Vagina (tissue), 2 donors: ENCODE results near the gene APBB2. TPM values are rescaled to one million over a fixed set of nuclear protein-coding genes. Genes with fewer than 3 reads are reported as not detected.

Experiments used
- DNase-seq, 2 donors: peaks; one replicate each; pipeline ENCODE4 v3.0.0-alpha.2; 2017; ENCODE audit errors: extremely low spot score in 2 of 2
- H3K27ac ChIP-seq: fragments of 200-600 bp; sonication (generic); one replicate; pipeline ENCODE4 v1.5.1; 2019
- H3K27me3 ChIP-seq: fragments of 200-600 bp; sonication (generic); one replicate; pipeline ENCODE4 v1.5.1; 2019
- H3K36me3 ChIP-seq, 2 donors: fragments of 200-600 bp; sonication (generic); one replicate each; pipeline ENCODE4 v1.5.1; 2017 to 2019
- H3K4me1 ChIP-seq: fragments of 200-600 bp; sonication (generic); one replicate; pipeline ENCODE4 v1.5.1; 2019
- H3K4me3 ChIP-seq, 2 donors: fragments of 200-600 bp; sonication (generic); 1 replicate in 1 of 2; 2 replicates in 1 of 2; pipeline ENCODE4 v1.5.1; 2016 to 2019
- H3K9me3 ChIP-seq: fragments of 200-600 bp; sonication (generic); one replicate; pipeline ENCODE4 v1.5.1; 2019
- POLR2A ChIP-seq, 2 donors: fragments of 450-650 bp; IDR thresholded peaks; one replicate each; pipeline ENCODE4 v1.6.1; 2017; ENCODE audit warnings: antibody characterized with exemption in 2 of 2, mild to moderate bottlenecking in 2 of 2, moderate library complexity in 2 of 2
- POLR2AphosphoS5 ChIP-seq, 2 donors: sonication (generic); formaldehyde crosslinking; IDR thresholded peaks; one replicate each; pipeline ENCODE4 v1.9.0; 2017; ENCODE audit warnings: antibody characterized with exemption in 2 of 2, mild to moderate bottlenecking in 2 of 2, low read depth in 1 of 2; ENCODE audit not compliant: insufficient read depth in 1 of 2
- intact Hi-C: fragments of 100-400 bp; cut with DNase I; formaldehyde crosslinking; loops from one replicate; pipeline ENCODE4 v1.15.1; 2023
- total RNA-seq: library from RNA; depleted of rRNA; stranded (reverse); fragments of >200 nt; gene quantifications from one replicate; pipeline ENCODE4 v1.2.3, GENCODE V29; 2016
- TF ChIP-seq, protein P1 (sequence below), 3 experiments: fragments of 450-650 bp in 2 of 3; fragments of 200-600 bp in 1 of 3; sonication (generic) in 1 of 3; IDR thresholded peaks; one replicate each; pipeline ENCODE4 v1.5.1; 2017 to 2019; ENCODE audit warnings: antibody characterized with exemption in 3 of 3, mild to moderate bottlenecking in 2 of 3, moderate library complexity in 2 of 3

APBB2 gene
- total RNA-seq, 1 donor from 2014 or later = 68.8 TPM

DNA sequence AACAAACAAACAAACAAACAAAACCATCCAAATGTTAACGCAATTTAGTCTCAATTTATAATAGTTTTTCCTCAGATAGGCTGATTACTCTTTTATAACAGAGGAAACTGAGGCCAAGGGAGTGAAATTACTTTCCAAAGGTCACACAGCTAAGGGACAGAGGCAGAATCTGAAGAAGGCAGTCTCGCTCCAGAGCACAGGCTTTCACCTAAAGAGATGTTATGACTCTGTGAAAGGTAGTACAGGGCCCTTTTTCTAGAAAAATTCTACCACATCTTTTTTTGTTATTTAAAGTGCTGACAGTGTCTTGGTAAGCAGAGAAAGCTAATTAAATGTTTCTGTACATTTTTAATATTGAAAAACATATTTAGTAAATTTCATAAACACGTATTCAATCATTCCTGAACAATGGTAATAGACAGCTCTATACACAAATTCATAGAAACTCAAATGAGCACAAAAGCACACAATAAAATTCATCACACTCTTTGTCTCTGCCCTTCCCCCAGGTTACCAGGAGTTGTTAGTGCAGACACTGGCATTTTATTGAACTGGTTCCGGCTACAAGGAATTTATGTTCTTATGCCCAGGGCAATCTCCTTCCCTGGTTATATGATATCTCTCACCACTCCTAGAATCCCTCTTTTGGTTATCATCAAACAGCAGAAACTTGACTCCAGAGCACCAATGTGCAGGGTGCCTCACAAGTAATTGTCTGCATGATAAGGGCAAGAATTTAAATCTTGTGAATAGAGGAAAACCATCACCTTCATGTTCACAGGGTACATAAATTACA is 7.7 kb upstream of the APBB2 start:
- DNase-seq = no peak
- Histone ChIP-seq H3K27me3 (no peaks in the 10 kb centered on the region), H3K36me3 (no peaks in the 10 kb centered on the region), H3K9me3 (no peaks in the 10 kb centered on the region), H3K4me1 (no peaks in the 10 kb centered on the region), H3K4me3 (no peak overlapping the region), H3K27ac (no peak overlapping the region)
- no peak for TF ChIP-seq POLR2A (IDR thresholded peaks at IDR 0.05)
- TF ChIP-seq, protein P1, sequence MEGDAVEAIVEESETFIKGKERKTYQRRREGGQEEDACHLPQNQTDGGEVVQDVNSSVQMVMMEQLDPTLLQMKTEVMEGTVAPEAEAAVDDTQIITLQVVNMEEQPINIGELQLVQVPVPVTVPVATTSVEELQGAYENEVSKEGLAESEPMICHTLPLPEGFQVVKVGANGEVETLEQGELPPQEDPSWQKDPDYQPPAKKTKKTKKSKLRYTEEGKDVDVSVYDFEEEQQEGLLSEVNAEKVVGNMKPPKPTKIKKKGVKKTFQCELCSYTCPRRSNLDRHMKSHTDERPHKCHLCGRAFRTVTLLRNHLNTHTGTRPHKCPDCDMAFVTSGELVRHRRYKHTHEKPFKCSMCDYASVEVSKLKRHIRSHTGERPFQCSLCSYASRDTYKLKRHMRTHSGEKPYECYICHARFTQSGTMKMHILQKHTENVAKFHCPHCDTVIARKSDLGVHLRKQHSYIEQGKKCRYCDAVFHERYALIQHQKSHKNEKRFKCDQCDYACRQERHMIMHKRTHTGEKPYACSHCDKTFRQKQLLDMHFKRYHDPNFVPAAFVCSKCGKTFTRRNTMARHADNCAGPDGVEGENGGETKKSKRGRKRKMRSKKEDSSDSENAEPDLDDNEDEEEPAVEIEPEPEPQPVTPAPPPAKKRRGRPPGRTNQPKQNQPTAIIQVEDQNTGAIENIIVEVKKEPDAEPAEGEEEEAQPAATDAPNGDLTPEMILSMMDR (IDR thresholded peaks at IDR 0.05) = no peak
- TF ChIP-seq POLR2AphosphoS5 (IDR thresholded peaks at IDR 0.05; ENCODE audit: insufficient read depth in 1 of 2, low read depth in 1 of 2) = no peak
- intact Hi-C loops = no loop called here

DNA sequence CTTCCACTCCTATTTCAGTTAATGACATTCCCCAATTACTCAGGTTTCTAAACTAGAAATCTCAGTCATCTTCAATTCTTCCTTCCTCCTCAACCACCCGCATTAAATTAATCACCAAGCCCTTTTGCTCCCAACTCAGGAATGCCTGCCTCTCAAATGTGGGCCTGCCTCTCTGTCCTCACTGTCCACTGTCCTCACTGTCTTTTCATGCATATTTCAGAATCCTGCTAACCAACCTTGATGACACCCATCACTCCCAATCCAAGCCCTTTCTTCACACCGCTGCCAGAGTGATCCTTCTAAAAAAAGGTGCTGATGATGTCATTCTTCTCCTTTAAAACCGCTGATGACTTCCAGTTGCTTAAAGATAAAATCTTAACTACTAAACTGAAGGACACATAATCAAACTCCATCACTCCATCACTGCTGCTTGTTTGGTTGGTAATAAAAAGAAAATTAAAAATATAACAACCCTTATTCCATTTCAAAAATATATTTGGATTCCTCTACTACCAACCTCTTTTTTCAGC is 5.1 kb upstream of the APBB2 start:
- H3K27ac ChIP-seq = no peak overlapping the region
- H3K9me3 ChIP-seq = no peaks in the 10 kb centered on the region
- no peak overlapping the region for H3K4me3 ChIP-seq
- H3K27me3 ChIP-seq = no peaks in the 10 kb centered on the region
- peaks cover 16% of the 10 kb centered on the region for H3K4me1 ChIP-seq
- no peaks in the 10 kb centered on the region for H3K36me3 ChIP-seq
- no peak for TF ChIP-seq POLR2AphosphoS5 (IDR thresholded peaks at IDR 0.05; ENCODE audit: insufficient read depth in 1 of 2, low read depth in 1 of 2)
- no peak for DNase-seq
- intact Hi-C loops = no loop called here

DNA sequence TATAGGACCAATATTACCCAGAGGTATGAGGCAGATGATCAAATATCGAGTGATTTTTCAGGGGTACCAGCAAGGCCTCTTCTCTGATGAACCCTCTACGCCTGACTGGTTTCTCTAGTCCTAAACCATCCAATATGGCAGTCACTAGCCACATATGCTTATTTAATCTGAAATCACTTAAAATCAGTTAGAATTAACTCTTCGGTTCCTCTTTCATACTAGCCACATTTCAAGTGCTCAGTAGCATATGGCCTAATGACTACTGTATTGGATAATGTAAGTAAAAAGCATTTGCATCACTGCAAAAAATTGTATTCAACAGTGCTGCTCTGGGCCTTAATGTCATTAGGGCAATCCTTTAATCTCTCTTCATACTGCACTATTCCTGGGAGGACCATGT is 4.4 kb upstream of the APBB2 start:
- Histone ChIP-seq H3K4me1 (peaks cover 16% of the 10 kb centered on the region), H3K27ac (no peak overlapping the region), H3K27me3 (no peaks in the 10 kb centered on the region), H3K9me3 (no peaks in the 10 kb centered on the region), H3K4me3 (no peak overlapping the region), H3K36me3 (no peaks in the 10 kb centered on the region)
- no peak for TF ChIP-seq POLR2A (IDR thresholded peaks at IDR 0.05)
- TF ChIP-seq, protein P1 (IDR thresholded peaks at IDR 0.05) = no peak
- TF ChIP-seq POLR2AphosphoS5 (IDR thresholded peaks at IDR 0.05; ENCODE audit: insufficient read depth in 1 of 2, low read depth in 1 of 2) = no peak
- no peak for DNase-seq
- intact Hi-C loops = no loop called here

DNA sequence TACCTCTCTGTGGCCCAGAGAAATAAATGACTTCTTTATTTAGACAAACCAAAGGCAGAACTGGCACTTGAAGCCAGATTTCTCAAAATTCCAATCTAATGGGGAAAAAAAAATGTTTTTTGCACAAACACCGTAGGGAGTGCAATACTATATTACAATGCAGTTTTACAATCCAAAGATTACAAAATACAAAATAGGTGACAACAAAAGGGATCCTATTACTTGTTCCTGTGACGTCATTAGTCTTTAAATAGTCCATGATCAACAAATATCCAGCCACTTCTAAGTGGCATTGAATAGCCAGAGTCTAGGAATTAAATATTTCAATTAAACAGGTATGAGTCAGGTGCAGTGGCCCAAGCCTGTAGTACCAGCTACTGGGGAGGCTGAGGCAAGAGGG is 3.0 kb upstream of the APBB2 start:
- no peaks in the 10 kb centered on the region for H3K27me3 ChIP-seq
- intact Hi-C loops = no loop called here
- no peak for DNase-seq
- no peak overlapping the region for H3K27ac ChIP-seq
- H3K36me3 ChIP-seq = no peaks in the 10 kb centered on the region
- H3K9me3 ChIP-seq = no peaks in the 10 kb centered on the region
- no peak for TF ChIP-seq POLR2A (IDR thresholded peaks at IDR 0.05)
- TF ChIP-seq, protein P1 (IDR thresholded peaks at IDR 0.05) = no peak
- no peak for TF ChIP-seq POLR2AphosphoS5 (IDR thresholded peaks at IDR 0.05; ENCODE audit: insufficient read depth in 1 of 2, low read depth in 1 of 2)
- H3K4me3 ChIP-seq = no peak overlapping the region
- H3K4me1 ChIP-seq = peaks cover 28% of the 10 kb centered on the region

DNA sequence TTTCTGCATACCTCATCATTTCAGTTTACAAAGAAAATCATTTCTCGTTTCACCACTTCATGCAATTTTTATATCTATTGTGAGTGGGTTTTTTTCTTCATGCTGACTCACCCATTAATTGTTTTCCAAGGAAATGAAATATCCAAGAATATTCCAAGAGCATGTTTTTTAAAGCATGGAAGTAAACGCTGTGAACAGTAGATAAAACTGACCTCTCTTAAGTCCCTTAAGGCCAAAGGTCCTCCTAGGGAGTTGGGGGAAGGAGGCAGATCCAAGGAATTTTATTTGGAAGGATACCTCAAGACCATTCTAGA is 2.6 kb upstream of the APBB2 start:
- no peak for DNase-seq
- H3K27me3 ChIP-seq = no peaks in the 10 kb centered on the region
- H3K36me3 ChIP-seq = no peaks in the 10 kb centered on the region
- peak overlapping the region in 1 of 2 donors; percentile 57 for H3K4me3 ChIP-seq
- peaks cover 32% of the 10 kb centered on the region for H3K4me1 ChIP-seq
- intact Hi-C loops = no loop called here
- peak overlapping the region; percentile 85 for H3K27ac ChIP-seq
- no peak for TF ChIP-seq POLR2A (IDR thresholded peaks at IDR 0.05)
- no peak for TF ChIP-seq POLR2AphosphoS5 (IDR thresholded peaks at IDR 0.05; ENCODE audit: insufficient read depth in 1 of 2, low read depth in 1 of 2)
- H3K9me3 ChIP-seq = no peaks in the 10 kb centered on the region
